Endodermal cell (in vitro differentiated cells): ENCODE measurements around the gene FMNL2. TPM values are rescaled to one million over a fixed set of nuclear protein-coding genes. Genes with fewer than 3 reads are reported as not detected.

ENCODE experiments used
- DNase-seq: peaks from one replicate; pipeline ENCODE4 v3.0.0-alpha.2; 2017
- H3K27ac ChIP-seq: 2 replicates; pipeline ENCODE4 v1.5.1; 2013; ENCODE audit warnings: mild to moderate bottlenecking, low read depth, low read length, moderate library complexity
- H3K27me3 ChIP-seq: 2 replicates; pipeline ENCODE4 v1.6.1; 2013; ENCODE audit warnings: mild to moderate bottlenecking, low read length, moderate library complexity; ENCODE audit not compliant: insufficient read depth, control insufficient read depth, poor library complexity, severe bottlenecking
- H3K36me3 ChIP-seq: 2 replicates; pipeline ENCODE4 v1.7.0; 2013; ENCODE audit warnings: mild to moderate bottlenecking, low read length, moderate library complexity; ENCODE audit not compliant: control insufficient read depth, insufficient read depth
- H3K4me1 ChIP-seq: one replicate; pipeline ENCODE4 v1.7.0; 2013; ENCODE audit warnings: low read length; ENCODE audit not compliant: control insufficient read depth, insufficient read depth
- H3K4me3 ChIP-seq: 2 replicates; pipeline ENCODE4 v1.5.1; 2013; ENCODE audit warnings: mild to moderate bottlenecking, low read length, moderate library complexity
- H3K9ac ChIP-seq: 2 replicates; pipeline ENCODE4 v1.6.1; 2013; ENCODE audit warnings: mild to moderate bottlenecking, low read length, moderate library complexity; ENCODE audit not compliant: poor library complexity, severe bottlenecking; ENCODE audit errors: extremely low read depth
- H3K9me3 ChIP-seq: 2 replicates; pipeline ENCODE4 v1.6.1; 2013; ENCODE audit warnings: mild to moderate bottlenecking, low read length, moderate library complexity; ENCODE audit not compliant: control insufficient read depth
- H3K27ac Mint-ChIP-seq: 2 replicates; pipeline ENCODE4 v1.8.0; 2020; ENCODE audit warnings: mixed read lengths
- H3K27me3 Mint-ChIP-seq: 2 replicates; pipeline ENCODE4 v1.8.0; 2021; ENCODE audit warnings: mild to moderate bottlenecking, mixed read lengths; ENCODE audit not compliant: insufficient read depth
- H3K36me3 Mint-ChIP-seq: 2 replicates; pipeline ENCODE4 v1.8.0; 2020; ENCODE audit warnings: low read depth, mixed read lengths
- H3K4me1 Mint-ChIP-seq: 2 replicates; pipeline ENCODE4 v1.8.0; 2020; ENCODE audit warnings: mixed read lengths
- H3K4me3 Mint-ChIP-seq: 2 replicates; pipeline ENCODE4 v1.8.0; 2020; ENCODE audit warnings: mild to moderate bottlenecking, moderate library complexity, mixed read lengths
- H3K9me3 Mint-ChIP-seq: 2 replicates; pipeline ENCODE4 v1.8.0; 2020; ENCODE audit warnings: mild to moderate bottlenecking, mixed read lengths
- WGBS, 2 experiments: methylation state at CpG; one replicate each; pipeline versions ENCODE4 v1.1.5 to v1.1.7; 2013; ENCODE audit warnings: missing lambda C conversion rate in 2 of 2, mixed read lengths in 1 of 2; ENCODE audit not compliant: insufficient coverage in 1 of 2, insufficient read length in 1 of 2; 5-methylcytosine and 5-hydroxymethylcytosine counted together
- total RNA-seq, 2 donors: library from RNA; stranded (reverse); fragmentation: NEBNext Ultra II Directional in 1 of 2; extraction: Animal tissue kit (Norgen Biotek cat#: 25700) in 1 of 2; gene quantifications; 2 replicates in 1 of 2; 3 replicates in 1 of 2; pipeline ENCODE4 v1.2.1, GENCODE V29; 2021
- TF ChIP-seq, protein P1 (sequence below): fragments of 200-600 bp; sonication (generic); conservative IDR thresholded peaks from 2 replicates; pipeline ENCODE4 v1.5.0; 2021; ENCODE audit warnings: antibody characterized with exemption, mild to moderate bottlenecking

FMNL2 gene
- total RNA-seq, 2 donors from 2014 or later: 49.4 to 51.8 TPM

GRCh38 chr2:152676461-152676860, 341.5 kb downstream of the FMNL2 start:
- H3K27ac Mint-ChIP-seq: no peak overlapping the region
- Histone ChIP-seq H3K4me3 (no peak overlapping the region), H3K27ac (no peak overlapping the region), H3K4me1 (no peaks in the 10 kb centered on the region), H3K9me3 (no peaks in the 10 kb centered on the region), H3K36me3 (peaks cover 100% of the 10 kb centered on the region), H3K9ac (no peak overlapping the region), H3K27me3 (no peaks in the 10 kb centered on the region)
- H3K36me3 Mint-ChIP-seq: peaks cover 77% of the 10 kb centered on the region
- H3K9me3 Mint-ChIP-seq: no peaks in the 10 kb centered on the region
- WGBS, 2 experiments: 97% methylated on average over 3 of the region's 3 CpGs; no CpG with 5 or more reads in 1 of the 2 experiments
- H3K4me3 Mint-ChIP-seq: no peak overlapping the region
- DNase-seq: no peak
- TF ChIP-seq, protein P1, sequence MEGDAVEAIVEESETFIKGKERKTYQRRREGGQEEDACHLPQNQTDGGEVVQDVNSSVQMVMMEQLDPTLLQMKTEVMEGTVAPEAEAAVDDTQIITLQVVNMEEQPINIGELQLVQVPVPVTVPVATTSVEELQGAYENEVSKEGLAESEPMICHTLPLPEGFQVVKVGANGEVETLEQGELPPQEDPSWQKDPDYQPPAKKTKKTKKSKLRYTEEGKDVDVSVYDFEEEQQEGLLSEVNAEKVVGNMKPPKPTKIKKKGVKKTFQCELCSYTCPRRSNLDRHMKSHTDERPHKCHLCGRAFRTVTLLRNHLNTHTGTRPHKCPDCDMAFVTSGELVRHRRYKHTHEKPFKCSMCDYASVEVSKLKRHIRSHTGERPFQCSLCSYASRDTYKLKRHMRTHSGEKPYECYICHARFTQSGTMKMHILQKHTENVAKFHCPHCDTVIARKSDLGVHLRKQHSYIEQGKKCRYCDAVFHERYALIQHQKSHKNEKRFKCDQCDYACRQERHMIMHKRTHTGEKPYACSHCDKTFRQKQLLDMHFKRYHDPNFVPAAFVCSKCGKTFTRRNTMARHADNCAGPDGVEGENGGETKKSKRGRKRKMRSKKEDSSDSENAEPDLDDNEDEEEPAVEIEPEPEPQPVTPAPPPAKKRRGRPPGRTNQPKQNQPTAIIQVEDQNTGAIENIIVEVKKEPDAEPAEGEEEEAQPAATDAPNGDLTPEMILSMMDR: no peak
- H3K27me3 Mint-ChIP-seq: no peaks in the 10 kb centered on the region
- H3K4me1 Mint-ChIP-seq: no peaks in the 10 kb centered on the region

DNA sequence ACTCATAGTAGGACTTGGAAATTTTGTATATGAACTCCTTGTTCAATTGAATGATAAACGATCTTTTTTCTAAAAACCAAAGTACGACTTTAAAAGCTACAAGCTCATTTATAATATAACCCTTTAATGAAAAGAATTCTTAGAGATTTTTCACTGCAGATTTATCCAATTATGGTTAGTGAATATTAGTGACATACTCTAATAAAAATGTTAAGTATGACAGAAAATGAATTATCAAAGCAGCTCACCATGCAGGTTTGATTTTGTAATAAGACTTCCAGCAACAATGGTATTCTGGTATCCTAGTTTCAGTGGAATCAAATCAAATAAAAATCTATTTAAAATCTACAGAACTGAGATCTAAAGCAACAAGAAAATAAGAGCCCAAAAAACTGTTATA, 343.8 kb downstream of the FMNL2 start:
- H3K27me3 ChIP-seq: no peaks in the 10 kb centered on the region
- H3K4me1 ChIP-seq: no peaks in the 10 kb centered on the region
- no peak overlapping the region for H3K4me3 ChIP-seq
- no peak overlapping the region for H3K4me3 Mint-ChIP-seq
- H3K9ac ChIP-seq: no peak overlapping the region
- no peak overlapping the region for H3K27ac ChIP-seq
- H3K36me3 ChIP-seq: peaks cover 100% of the 10 kb centered on the region
- H3K27ac Mint-ChIP-seq: no peak overlapping the region
- DNase-seq: no peak
- H3K4me1 Mint-ChIP-seq: no peaks in the 10 kb centered on the region
- H3K27me3 Mint-ChIP-seq: no peaks in the 10 kb centered on the region
- H3K9me3 Mint-ChIP-seq: peaks cover 6% of the 10 kb centered on the region
- H3K9me3 ChIP-seq: peaks cover 16% of the 10 kb centered on the region
- WGBS, 2 experiments: 94% methylated on average over 2 of the region's 2 CpGs; no CpG with 5 or more reads in 1 of the 2 experiments
- TF ChIP-seq, protein P1: no peak
- peaks cover 83% of the 10 kb centered on the region for H3K36me3 Mint-ChIP-seq

GRCh38 chr2:152682663-152683062, 347.7 kb downstream of the FMNL2 start:
- Histone ChIP-seq H3K9ac (no peak overlapping the region), H3K27me3 (no peaks in the 10 kb centered on the region), H3K4me1 (no peaks in the 10 kb centered on the region), H3K4me3 (no peak overlapping the region), H3K36me3 (peaks cover 99% of the 10 kb centered on the region), H3K27ac (no peak overlapping the region), H3K9me3 (peaks cover 44% of the 10 kb centered on the region)
- Mint-ChIP-seq H3K36me3 (peaks cover 84% of the 10 kb centered on the region), H3K27me3 (no peaks in the 10 kb centered on the region), H3K4me1 (no peaks in the 10 kb centered on the region), H3K9me3 (peaks cover 8% of the 10 kb centered on the region), H3K4me3 (no peak overlapping the region), H3K27ac (no peak overlapping the region)
- DNase-seq: no peak
- TF ChIP-seq, protein P1: no peak
- 66 to 94% methylated on average over 5 to 9 of the region's 9 CpGs for WGBS, 2 experiments
